ENCODE data around the gene NLGN2.

GRCh38 chr17:7367918-7368598, 39.6 kb upstream of the NLGN2 start:
- TF ChIP-seq TAF1 (IDR thresholded peaks at IDR 0.05; ENCODE audit: low read depth, low read length) (no peak), POLR2AphosphoS5 (IDR thresholded peaks at IDR 0.05; ENCODE audit: low read depth, low read length) (no peak), POU2F2 (IDR thresholded peaks at IDR 0.05; ENCODE audit: low read depth, low read length) (no peak), POLR2A (IDR thresholded peaks at IDR 0.05; ENCODE audit: low read depth, low read length) (no peak), SPI1 (IDR thresholded peaks at IDR 0.05; ENCODE audit: low read depth, low read length) (no peak)
